Karpas-422 (cell line): ENCODE data around the gene OR13A1. TPM values are rescaled to one million over a fixed set of nuclear protein-coding genes. Genes with fewer than 3 reads are reported as not detected.
A peak's percentile ranks its signal among the peaks of the same experiment; 100 is the strongest.
"Not testable (repeated sequence)": the region's sequence is repeated elsewhere in the genome, so short reads cannot be mapped to it uniquely, and the experiment has no call there.

Experiments
- DNase-seq: peaks from one replicate; pipeline ENCODE4 v3.0.0-alpha.2; 2015
- H2AFZ ChIP-seq: fragments of 200-600 bp; sonication (generic); 2 replicates; pipeline ENCODE4 v1.6.1; 2014; ENCODE audit warnings: antibody characterized with exemption, low read length, mixed read lengths
- H3K27ac ChIP-seq: fragments of 200-600 bp; sonication (generic); 2 replicates; pipeline ENCODE4 v1.5.1; 2014; ENCODE audit warnings: mild to moderate bottlenecking, low read length, moderate library complexity
- H3K27me3 ChIP-seq: fragments of 200-600 bp; sonication (generic); 2 replicates; pipeline ENCODE4 v1.6.1; 2014; ENCODE audit warnings: low read length, mixed read lengths
- H3K36me3 ChIP-seq: fragments of 200-600 bp; sonication (generic); 2 replicates; pipeline ENCODE4 v1.6.1; 2014; ENCODE audit warnings: low read length, mixed read lengths; ENCODE audit not compliant: insufficient read depth
- H3K4me1 ChIP-seq: fragments of 200-600 bp; sonication (generic); 2 replicates; pipeline ENCODE4 v1.6.1; 2014; ENCODE audit warnings: mild to moderate bottlenecking, low read length, mixed read lengths
- H3K4me2 ChIP-seq: fragments of 200-600 bp; sonication (generic); 2 replicates; pipeline ENCODE4 v1.6.1; 2014; ENCODE audit warnings: low read length, low read depth, mild to moderate bottlenecking; ENCODE audit not compliant: poor library complexity, severe bottlenecking
- H3K4me3 ChIP-seq: fragments of 200-600 bp; sonication (generic); 2 replicates; pipeline ENCODE4 v1.5.1; 2014; ENCODE audit warnings: mild to moderate bottlenecking, antibody characterized with exemption, low read length, mixed read lengths
- H3K79me2 ChIP-seq: fragments of 200-600 bp; sonication (generic); 2 replicates; pipeline ENCODE4 v1.6.1; 2014; ENCODE audit warnings: mild to moderate bottlenecking, low read length, mixed read lengths
- H3K9ac ChIP-seq: fragments of 200-600 bp; sonication (generic); 2 replicates; pipeline ENCODE4 v1.6.0; 2014; ENCODE audit warnings: low read length
- H3K9me2 ChIP-seq: fragments of 200-600 bp; sonication (generic), shearing (Covaris generic); replicated peaks from 2 replicates; pipeline ENCODE4 v1.6.0; 2014; ENCODE audit warnings: mild to moderate bottlenecking, low read length, moderate library complexity; ENCODE audit not compliant: insufficient read depth
- H3K9me3 ChIP-seq: fragments of 300-700, 200-600 bp; sonication (generic); 2 replicates; pipeline ENCODE4 v1.6.1; 2014; ENCODE audit warnings: low read length, mixed read lengths
- H4K20me1 ChIP-seq: fragments of 200-600 bp; sonication (generic); 2 replicates; pipeline ENCODE4 v1.6.1; 2014; ENCODE audit warnings: mild to moderate bottlenecking, antibody characterized with exemption, low read length, low read depth; ENCODE audit not compliant: insufficient read depth
- total RNA-seq: library from RNA; depleted of rRNA; stranded (reverse); fragments of >200 nt; shearing (Covaris generic); gene quantifications from 2 replicates; pipeline ENCODE4 v1.2.3, GENCODE V29; 2014; ENCODE audit warnings: low replicate concordance; rRNA removed

The OR13A1 gene
- total RNA-seq, 1 experiment from 2014 or later, result 9.7 TPM

DNA sequence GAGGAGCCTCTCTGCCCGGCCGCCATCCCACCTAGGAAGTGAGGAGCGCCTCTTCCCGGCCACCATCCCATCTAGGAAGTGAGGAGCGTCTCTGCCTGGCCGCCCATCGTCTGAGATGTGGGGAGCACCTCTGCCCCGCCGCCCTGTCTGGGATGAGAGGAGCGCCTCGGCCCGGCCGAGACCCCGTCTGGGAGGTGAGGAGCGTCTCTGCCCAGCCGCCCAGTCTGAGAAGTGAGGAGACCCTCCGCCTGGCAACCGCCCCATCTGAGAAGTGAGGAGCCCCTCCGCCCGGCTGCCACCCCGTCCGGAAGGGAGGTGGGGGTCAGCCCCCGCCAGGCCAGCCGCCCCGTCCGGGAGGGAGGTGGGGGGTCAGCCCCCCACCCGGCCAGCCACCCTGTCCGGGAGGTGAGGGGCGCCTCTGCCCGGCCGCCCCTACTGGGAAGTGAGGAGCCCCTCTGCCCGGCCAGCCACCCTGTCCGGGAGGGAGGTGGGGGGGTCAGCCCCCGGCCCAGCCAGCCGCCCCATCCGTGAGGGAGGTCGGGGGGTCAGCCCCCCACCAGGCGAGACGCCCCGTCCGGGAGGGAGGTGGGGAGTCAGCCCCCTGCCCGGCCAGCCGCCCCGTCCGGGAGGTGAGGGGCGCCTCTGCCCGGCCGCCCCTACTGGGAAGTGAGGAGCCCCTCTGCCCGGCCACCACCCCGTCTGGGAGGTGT is 55.5 kb downstream of the OR13A1 start:
- not testable (repeated sequence) for H3K4me3 ChIP-seq, H3K36me3 ChIP-seq

DNA sequence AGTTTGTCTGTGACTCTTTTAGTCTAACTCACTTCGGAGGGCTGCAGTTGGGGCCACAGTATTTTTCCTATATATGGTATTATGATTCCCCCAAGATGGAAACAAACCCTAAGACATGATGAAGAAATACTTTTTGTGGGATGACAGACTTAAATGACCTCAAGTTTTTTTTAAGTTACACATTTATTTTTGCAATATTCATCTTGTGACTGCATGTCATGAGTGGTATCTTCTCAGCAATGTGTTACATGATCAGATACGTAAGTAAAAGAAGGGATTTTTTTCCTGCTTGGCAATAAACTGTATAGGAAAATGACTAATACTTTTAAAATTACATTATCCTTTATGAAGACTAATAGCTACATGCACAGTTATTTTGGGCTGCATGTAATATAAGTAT is 57.8 kb downstream of the OR13A1 start:
- H2AFZ ChIP-seq, result no peak overlapping the region
- H3K27ac ChIP-seq, result no peak overlapping the region
- H3K4me2 ChIP-seq, result no peak overlapping the region
- H3K9me2 ChIP-seq, result no peaks in the 10 kb centered on the region
- no peaks in the 10 kb centered on the region for H3K79me2 ChIP-seq
- no peaks in the 10 kb centered on the region for H3K27me3 ChIP-seq
- no peaks in the 10 kb centered on the region for H3K36me3 ChIP-seq
- H3K4me1 ChIP-seq, result peaks cover 13% of the 10 kb centered on the region
- H4K20me1 ChIP-seq, result no peaks in the 10 kb centered on the region
- H3K9ac ChIP-seq, result no peak overlapping the region
- no peak overlapping the region for H3K4me3 ChIP-seq
- DNase-seq, result no peak
- H3K9me3 ChIP-seq, result no peaks in the 10 kb centered on the region

More for the DNA sequence above, 55.5 kb downstream of the OR13A1 start:
- not testable (repeated sequence) for H3K9me2 ChIP-seq, H2AFZ ChIP-seq, DNase-seq, H3K4me1 ChIP-seq, H3K9ac ChIP-seq, H4K20me1 ChIP-seq, H3K27me3 ChIP-seq, H3K9me3 ChIP-seq, H3K27ac ChIP-seq, H3K79me2 ChIP-seq, H3K4me2 ChIP-seq

DNA sequence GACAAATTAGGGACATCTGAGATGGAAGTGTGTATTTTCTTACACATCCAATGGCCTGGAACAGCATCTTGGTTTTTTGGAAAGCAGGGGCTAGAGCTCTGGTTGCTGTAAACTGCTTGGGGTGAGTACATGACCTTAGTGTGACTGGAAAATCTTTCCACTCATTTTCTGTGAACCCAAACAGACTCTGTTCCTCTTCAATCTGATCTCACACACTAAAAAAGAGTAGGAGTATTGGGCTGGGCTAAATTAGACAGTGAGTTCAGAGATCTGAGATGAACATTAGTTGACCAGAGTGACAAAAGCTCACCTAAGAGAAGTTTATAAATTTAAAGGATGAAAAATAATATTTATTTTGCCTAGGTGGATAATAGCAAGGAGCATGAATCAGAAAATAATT is 59.2 kb downstream of the OR13A1 start:
- peaks cover 26% of the 10 kb centered on the region for H3K4me1 ChIP-seq
- H3K9me3 ChIP-seq, result no peaks in the 10 kb centered on the region
- no peak overlapping the region for H3K4me2 ChIP-seq
- H3K79me2 ChIP-seq, result no peaks in the 10 kb centered on the region
- no peak overlapping the region for H3K9ac ChIP-seq
- H3K36me3 ChIP-seq, result no peaks in the 10 kb centered on the region
- no peak overlapping the region for H2AFZ ChIP-seq
- H3K27me3 ChIP-seq, result no peaks in the 10 kb centered on the region
- no peak overlapping the region for H3K4me3 ChIP-seq
- no peaks in the 10 kb centered on the region for H4K20me1 ChIP-seq
- no peak for DNase-seq
- no peaks in the 10 kb centered on the region for H3K9me2 ChIP-seq
- no peak overlapping the region for H3K27ac ChIP-seq

DNA sequence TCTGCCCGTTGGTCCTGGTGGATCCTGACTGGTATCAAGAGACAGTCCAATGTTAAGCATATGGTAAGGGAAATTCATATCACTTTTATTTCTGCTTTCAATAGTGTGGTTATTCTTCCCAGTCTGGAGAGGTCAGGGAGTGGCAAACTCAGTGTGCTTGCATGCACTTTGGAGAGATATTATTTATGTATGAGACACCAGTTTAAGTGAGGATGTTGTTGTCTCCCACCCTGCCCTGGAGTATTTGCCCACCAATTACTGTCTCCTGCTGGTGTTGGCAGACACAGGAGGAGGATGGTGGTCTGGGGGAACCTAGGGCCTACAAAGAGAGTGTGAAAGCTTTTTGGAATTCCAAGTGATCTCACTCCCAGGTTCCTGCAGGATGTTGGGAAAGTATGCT is 59.7 kb downstream of the OR13A1 start:
- H3K36me3 ChIP-seq, result no peaks in the 10 kb centered on the region
- 0 out of 2 replicates have a peak overlapping the region, but pooled peaks have one; percentile 30 for H2AFZ ChIP-seq
- no peak overlapping the region for H3K4me2 ChIP-seq
- DNase-seq, result no peak
- H3K27me3 ChIP-seq, result no peaks in the 10 kb centered on the region
- no peak overlapping the region for H3K4me3 ChIP-seq
- H3K4me1 ChIP-seq, result peaks cover 30% of the 10 kb centered on the region
- H3K9ac ChIP-seq, result no peak overlapping the region
- no peaks in the 10 kb centered on the region for H3K79me2 ChIP-seq
- no peaks in the 10 kb centered on the region for H3K9me3 ChIP-seq
- H4K20me1 ChIP-seq, result no peaks in the 10 kb centered on the region
- H3K27ac ChIP-seq, result no peak overlapping the region
- H3K9me2 ChIP-seq, result no peaks in the 10 kb centered on the region

DNA sequence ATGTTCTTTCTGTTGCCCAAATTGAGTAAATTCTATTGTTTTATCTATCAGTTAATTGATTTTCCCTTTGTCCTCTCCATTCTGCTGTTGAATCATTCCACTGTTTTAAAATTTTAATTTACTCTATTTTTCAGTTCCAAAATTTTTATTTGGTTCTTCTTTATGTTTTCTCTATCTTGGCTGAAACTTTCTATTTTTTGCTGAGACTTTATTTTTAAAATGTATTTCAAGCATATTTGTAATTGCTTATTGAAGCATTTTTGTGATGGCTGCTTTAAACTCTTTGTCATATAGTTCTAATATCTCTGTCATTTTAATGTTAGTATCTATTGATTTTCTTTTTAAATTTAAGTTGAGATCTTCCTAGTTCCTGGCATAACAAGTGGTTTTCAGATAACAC is 60.5 kb downstream of the OR13A1 start:
- Histone ChIP-seq H3K4me1 (peaks cover 30% of the 10 kb centered on the region), H3K9me3 (no peaks in the 10 kb centered on the region), H3K27me3 (no peaks in the 10 kb centered on the region), H3K9ac (no peak overlapping the region), H3K27ac (no peak overlapping the region), H2AFZ (0 out of 2 replicates have a peak overlapping the region, but pooled peaks have one; percentile 30), H3K4me2 (no peak overlapping the region), H4K20me1 (no peaks in the 10 kb centered on the region), H3K79me2 (no peaks in the 10 kb centered on the region), H3K9me2 (no peaks in the 10 kb centered on the region), H3K36me3 (no peaks in the 10 kb centered on the region), H3K4me3 (no peak overlapping the region)
- DNase-seq, result no peak

DNA sequence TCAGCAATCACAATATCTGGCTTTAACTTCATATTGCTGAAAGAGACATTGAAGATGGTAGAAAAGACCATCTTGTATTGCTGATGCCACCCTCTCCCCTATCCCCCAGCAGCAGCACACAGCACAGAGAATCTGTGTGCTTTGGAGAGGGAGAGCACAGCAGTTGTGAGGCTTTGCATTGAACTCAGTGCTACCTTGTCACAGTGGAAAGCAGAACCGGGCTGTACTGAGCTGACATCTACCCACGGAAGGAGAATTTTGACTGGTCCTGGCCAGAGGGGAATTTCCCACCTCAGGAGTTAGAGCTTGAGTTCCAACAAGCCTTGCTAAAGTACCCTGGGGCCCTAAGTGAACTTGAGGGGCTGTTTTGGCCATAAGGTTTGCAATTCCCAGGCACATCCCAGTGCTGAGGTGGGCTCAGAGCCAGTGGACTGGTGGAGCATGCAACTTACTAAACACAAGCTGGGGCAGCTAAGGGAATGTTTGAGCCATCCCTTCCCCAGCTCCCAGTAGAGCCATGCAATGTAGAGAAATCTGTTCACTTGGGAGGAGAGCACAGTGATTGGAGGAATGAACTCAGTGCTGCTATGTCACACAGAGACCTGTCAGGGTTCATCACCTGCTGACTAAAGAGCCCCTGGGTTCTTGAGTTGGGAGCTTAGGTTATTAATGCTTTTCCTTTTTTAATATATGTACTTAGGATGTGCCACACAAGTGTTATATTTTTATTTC is 62.1 kb downstream of the OR13A1 start:
- no peak overlapping the region for H3K9ac ChIP-seq
- H3K9me3 ChIP-seq, result no peaks in the 10 kb centered on the region
- H4K20me1 ChIP-seq, result no peaks in the 10 kb centered on the region
- H3K79me2 ChIP-seq, result no peaks in the 10 kb centered on the region
- no peaks in the 10 kb centered on the region for H3K9me2 ChIP-seq
- H3K4me1 ChIP-seq, result peaks cover 35% of the 10 kb centered on the region
- H3K27ac ChIP-seq, result peak overlapping the region; percentile 7; the same call in 1 of the 2 replicates
- peak; percentile 49 for DNase-seq
- H3K36me3 ChIP-seq, result no peaks in the 10 kb centered on the region
- no peaks in the 10 kb centered on the region for H3K27me3 ChIP-seq
- H3K4me3 ChIP-seq, result no peak overlapping the region
- H3K4me2 ChIP-seq, result no peak overlapping the region
- H2AFZ ChIP-seq, result peak overlapping the region; percentile 82

Other genes starting within 250 kb of the OR13A1 start
- 480 and 661 TPM in 2 replicates for gene ALOX5, start 58.6 kb upstream of the OR13A1 start, total RNA-seq